H9 (cell line): ENCODE measurements around the gene RPGR. TPM values are rescaled to one million over a fixed set of nuclear protein-coding genes. Genes with fewer than 3 reads are reported as not detected.

Experiments
- DNase-seq: peaks from one replicate; pipeline ENCODE4 v3.0.0-alpha.2; 2017
- H2AFZ ChIP-seq: one replicate; pipeline ENCODE4 v1.6.1; 2013; ENCODE audit warnings: mild to moderate bottlenecking, low read length, control low read depth, moderate library complexity
- H2AK5ac ChIP-seq: 2 replicates; pipeline ENCODE4 v1.6.1; 2013; ENCODE audit warnings: low read length, control low read depth, mixed read lengths; ENCODE audit not compliant: insufficient read length
- H2BK120ac ChIP-seq: one replicate; pipeline ENCODE4 v1.6.1; 2013; ENCODE audit warnings: low read depth, mild to moderate bottlenecking, low read length, control low read depth, inconsistent platforms; ENCODE audit not compliant: poor library complexity, severe bottlenecking
- H2BK12ac ChIP-seq: 2 replicates; pipeline ENCODE4 v1.6.1; 2013; ENCODE audit warnings: low read length, control low read depth, mixed read lengths, low read depth; ENCODE audit not compliant: insufficient read length
- H2BK15ac ChIP-seq: 2 replicates; pipeline ENCODE4 v1.6.1; 2013; ENCODE audit warnings: low read depth, low read length, control low read depth
- H2BK20ac ChIP-seq: one replicate; pipeline ENCODE4 v1.6.1; 2013; ENCODE audit warnings: low read depth, mild to moderate bottlenecking, low read length, control low read depth, inconsistent platforms; ENCODE audit not compliant: poor library complexity, severe bottlenecking
- H2BK5ac ChIP-seq: 2 replicates; pipeline ENCODE4 v1.6.1; 2013; ENCODE audit warnings: low read length, control low read depth, mixed read lengths; ENCODE audit not compliant: insufficient read length
- H3K14ac ChIP-seq: 2 replicates; pipeline ENCODE4 v1.6.1; 2013; ENCODE audit warnings: low read length, control low read depth; ENCODE audit not compliant: insufficient read depth
- H3K18ac ChIP-seq: 2 replicates; pipeline ENCODE4 v1.6.1; 2013; ENCODE audit warnings: low read depth, mild to moderate bottlenecking, mixed read lengths, low read length, control low read depth; ENCODE audit not compliant: insufficient read length
- H3K23ac ChIP-seq: 2 replicates; pipeline ENCODE4 v1.6.1; 2013; ENCODE audit warnings: low read length, control low read depth, mixed read lengths, low read depth; ENCODE audit not compliant: insufficient read length
- H3K23me2 ChIP-seq: 2 replicates; pipeline ENCODE4 v1.6.1; 2013; ENCODE audit warnings: low read depth, mild to moderate bottlenecking, mixed read lengths, low read length, control low read depth; ENCODE audit not compliant: insufficient read length, poor library complexity, severe bottlenecking
- H3K27ac ChIP-seq: 2 replicates; pipeline ENCODE4 v1.5.1; 2013; ENCODE audit warnings: low read length, control low read depth, mixed read lengths, low read depth; ENCODE audit not compliant: insufficient read length
- H3K27me3 ChIP-seq: 2 replicates; pipeline ENCODE4 v1.6.1; 2013; ENCODE audit warnings: low read length, control low read depth, inconsistent platforms; ENCODE audit not compliant: insufficient read depth
- H3K4ac ChIP-seq: 2 replicates; pipeline ENCODE4 v1.6.1; 2013; ENCODE audit warnings: low read depth, mild to moderate bottlenecking, control low read depth, inconsistent platforms, low read length, moderate library complexity
- H3K4me1 ChIP-seq: 2 replicates; pipeline ENCODE4 v1.6.1; 2013; ENCODE audit warnings: low read length, control low read depth, inconsistent platforms; ENCODE audit not compliant: insufficient read depth
- H3K4me2 ChIP-seq: 2 replicates; pipeline ENCODE4 v1.6.1; 2013; ENCODE audit warnings: low read length, control low read depth, mixed read lengths; ENCODE audit not compliant: insufficient read length, insufficient read depth
- H3K56ac ChIP-seq: 2 replicates; pipeline ENCODE4 v1.6.1; 2013; ENCODE audit warnings: low read depth, mild to moderate bottlenecking, mixed read lengths, low read length, control low read depth; ENCODE audit not compliant: insufficient read length
- H3K79me1 ChIP-seq: 2 replicates; pipeline ENCODE4 v1.6.1; 2013; ENCODE audit warnings: low read depth, mild to moderate bottlenecking, moderate library complexity, low read length, control low read depth, inconsistent platforms; ENCODE audit not compliant: insufficient read depth, poor library complexity, severe bottlenecking
- H3K79me2 ChIP-seq: 2 replicates; pipeline ENCODE4 v1.6.1; 2013; ENCODE audit warnings: low read length, control low read depth, inconsistent platforms; ENCODE audit not compliant: insufficient read depth
- H3K9ac ChIP-seq: 2 replicates; pipeline ENCODE4 v1.6.1; 2013; ENCODE audit warnings: low read length, control low read depth, mixed read lengths; ENCODE audit not compliant: insufficient read length; ENCODE audit errors: extremely low read depth
- H3K9me3 ChIP-seq: one replicate; pipeline ENCODE4 v1.6.1; 2013; ENCODE audit warnings: low read depth, low read length, inconsistent platforms; ENCODE audit not compliant: control insufficient read depth
- H3T11ph ChIP-seq: one replicate; pipeline ENCODE4 v1.6.1; 2013; ENCODE audit warnings: mild to moderate bottlenecking, low read length, control low read depth, inconsistent platforms
- H4K20me1 ChIP-seq: one replicate; pipeline ENCODE4 v1.6.1; 2013; ENCODE audit not compliant: control insufficient read depth, insufficient read length, insufficient read depth
- H4K5ac ChIP-seq: 2 replicates; pipeline ENCODE4 v1.6.1; 2013; ENCODE audit warnings: low read depth, mild to moderate bottlenecking, mixed read lengths, low read length, control low read depth; ENCODE audit not compliant: insufficient read length
- H4K8ac ChIP-seq: replicated peaks from 2 replicates; pipeline ENCODE4 v1.6.1; 2013; ENCODE audit warnings: low read length, control low read depth, mixed read lengths, low read depth; ENCODE audit not compliant: insufficient read length
- H4K91ac ChIP-seq: 2 replicates; pipeline ENCODE4 v1.6.1; 2013; ENCODE audit warnings: low read depth, mild to moderate bottlenecking, moderate library complexity, mixed read lengths, low read length, control low read depth; ENCODE audit not compliant: insufficient read length
- H3K27ac Mint-ChIP-seq, 3 experiments: 2 replicates in 2 of 3; 3 replicates in 1 of 3; pipeline ENCODE4 v1.8.0; 2020 to 2021; ENCODE audit warnings: mixed read lengths in 3 of 3, mild to moderate bottlenecking in 1 of 3, moderate library complexity in 1 of 3
- H3K27me3 Mint-ChIP-seq: 2 replicates; pipeline ENCODE4 v1.8.0; 2021; ENCODE audit warnings: low read depth, mild to moderate bottlenecking, moderate library complexity, mixed read lengths
- H3K36me3 Mint-ChIP-seq, 3 experiments: 2 replicates in 2 of 3; 3 replicates in 1 of 3; pipeline ENCODE4 v1.8.0; 2020 to 2021; ENCODE audit warnings: low read depth in 3 of 3, mixed read lengths in 3 of 3; ENCODE audit not compliant: insufficient read depth in 1 of 3
- H3K4me1 Mint-ChIP-seq, 2 experiments: 2 replicates each; pipeline ENCODE4 v1.8.0; 2020; ENCODE audit warnings: mixed read lengths in 2 of 2
- H3K4me3 Mint-ChIP-seq, 2 experiments: 2 replicates in 1 of 2; 3 replicates in 1 of 2; pipeline ENCODE4 v1.8.0; 2020 to 2021; ENCODE audit warnings: mild to moderate bottlenecking in 2 of 2, mixed read lengths in 2 of 2, moderate library complexity in 1 of 2
- H3K9me3 Mint-ChIP-seq, 2 experiments: 2 replicates in 1 of 2; 3 replicates in 1 of 2; pipeline ENCODE4 v1.8.0; 2020; ENCODE audit warnings: mild to moderate bottlenecking in 2 of 2, mixed read lengths in 2 of 2, moderate library complexity in 1 of 2
- CTCF ChIP-seq: fragments of 200-600 bp; sonication (generic); conservative IDR thresholded peaks from 3 replicates; pipeline ENCODE4 v1.8.0; 2021; ENCODE audit warnings: antibody characterized with exemption, mild to moderate bottlenecking
- WGBS: extraction: QIAGEN DNeasy Blood & Tissue Kit; methylation state at CpG from one replicate; pipeline ENCODE4 v1.1.7; 2013; ENCODE audit warnings: missing lambda C conversion rate, low lambda C conversion rate, mixed read lengths; ENCODE audit not compliant: insufficient read length; ENCODE audit errors: extremely low coverage; 5-methylcytosine and 5-hydroxymethylcytosine counted together
- total RNA-seq: library from RNA; stranded (reverse); gene quantifications from 2 replicates; pipeline ENCODE4 v1.2.1, GENCODE V29; 2021

The RPGR gene
- total RNA-seq, 1 experiment from 2014 or later = 7.3 TPM

GRCh38 chrX:38273453-38273852, 53.9 kb downstream of the RPGR start:
- Histone ChIP-seq H4K20me1 (no peaks in the 10 kb centered on the region), H4K5ac (no peak overlapping the region), H3K56ac (no peak overlapping the region), H4K91ac (no peak overlapping the region), H3K23me2 (no peaks in the 10 kb centered on the region), H2BK15ac (no peak overlapping the region), H3K79me1 (no peaks in the 10 kb centered on the region), H2BK5ac (no peak overlapping the region), H3K4me2 (no peak overlapping the region), H3K27ac (no peak overlapping the region), H4K8ac (no peak overlapping the region), H2BK120ac (no peak overlapping the region), H2BK20ac (no peak overlapping the region), H3K14ac (no peak overlapping the region), H2BK12ac (no peak overlapping the region), H2AFZ (no peak overlapping the region), H2AK5ac (no peak overlapping the region), H3K27me3 (no peaks in the 10 kb centered on the region), H3K9ac (no peak overlapping the region), H3K4me1 (no peaks in the 10 kb centered on the region), H3K79me2 (no peaks in the 10 kb centered on the region), H3K18ac (no peak overlapping the region), H3K9me3 (no peaks in the 10 kb centered on the region), H3K23ac (no peak overlapping the region), H3T11ph (no peak overlapping the region), H3K4ac (no peak overlapping the region)
- no peak overlapping the region for H3K27ac Mint-ChIP-seq
- WGBS = no CpG with 5 or more reads among the region's 1 CpG
- H3K27me3 Mint-ChIP-seq = no peaks in the 10 kb centered on the region; the same call in 1 of the 2 replicates
- no peak for TF ChIP-seq CTCF
- H3K36me3 Mint-ChIP-seq = peaks cover 2 to 8% (median 4%) of the 10 kb centered on the region in 3 experiments; a peak in 3 of 7 replicates
- H3K4me1 Mint-ChIP-seq = peaks cover 3 to 5% of the 10 kb centered on the region in 2 experiments; a peak in 2 of 4 replicates
- H3K4me3 Mint-ChIP-seq = no peak overlapping the region
- H3K9me3 Mint-ChIP-seq = peaks cover 38 to 47% of the 10 kb centered on the region in 2 experiments
- DNase-seq = no peak
